ENCODE data around the gene TAOK1.

TAOK1 gene

DNA sequence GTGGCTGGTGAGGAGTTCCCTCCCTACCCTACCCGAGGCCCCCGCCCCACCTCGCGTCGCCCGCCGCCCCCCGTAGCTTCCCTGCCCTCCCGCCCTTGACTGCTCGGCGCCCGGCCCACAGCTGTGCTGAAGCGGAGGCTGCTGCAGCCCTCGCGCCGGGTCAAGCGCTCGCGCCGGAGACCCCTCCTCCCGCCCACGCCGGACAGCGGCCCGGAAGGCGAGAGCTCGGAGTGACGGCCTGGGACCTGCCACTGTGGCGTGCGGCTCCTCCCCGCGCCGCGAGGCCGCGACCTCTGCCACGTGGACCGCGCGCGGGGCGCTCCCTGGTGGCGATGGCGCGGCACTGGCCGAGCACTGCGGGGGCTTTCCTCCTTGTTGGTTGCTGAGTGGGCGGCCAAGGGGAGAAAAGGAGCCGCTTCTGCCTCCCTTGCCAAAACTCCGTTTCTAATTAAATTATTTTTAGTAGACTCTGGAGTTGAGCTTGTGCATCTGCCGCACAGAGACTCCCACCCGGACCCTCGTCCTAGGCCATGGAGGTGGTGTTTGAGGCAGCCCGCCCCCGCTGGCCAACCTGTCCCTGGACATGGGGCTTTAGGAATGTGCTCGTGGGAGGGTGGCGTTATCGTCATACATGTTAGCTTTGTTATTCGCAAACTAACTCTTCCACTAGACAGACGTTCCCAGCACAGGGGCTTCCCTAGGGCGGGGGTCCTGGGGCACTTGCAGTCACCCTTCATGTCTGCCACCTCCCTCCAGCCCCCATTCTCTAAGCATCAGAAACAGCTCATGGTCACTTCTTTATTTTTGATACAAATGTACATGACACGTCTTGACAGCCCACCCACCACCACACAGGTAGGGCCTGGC, 182.8 kb downstream of the TAOK1 start:
- DNase-seq = peak; percentile 83

DNA sequence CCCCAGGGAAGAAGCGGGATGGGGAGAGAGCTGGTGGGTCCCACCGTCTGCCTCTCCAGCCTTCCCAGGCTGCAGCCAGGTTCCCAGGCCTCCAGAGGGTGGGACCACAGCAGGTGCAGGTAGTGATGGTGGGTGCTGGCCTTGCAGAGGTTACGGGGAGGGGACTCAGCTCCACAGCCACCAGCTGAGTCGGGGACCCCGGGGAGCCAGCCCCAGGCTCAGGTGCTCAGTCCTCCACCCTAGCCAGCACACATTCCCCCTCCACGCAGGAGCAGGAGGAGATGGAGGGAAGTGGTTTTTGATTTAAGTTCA, 183.4 kb downstream of the TAOK1 start:
- peak; percentile 48 for DNase-seq

DNA sequence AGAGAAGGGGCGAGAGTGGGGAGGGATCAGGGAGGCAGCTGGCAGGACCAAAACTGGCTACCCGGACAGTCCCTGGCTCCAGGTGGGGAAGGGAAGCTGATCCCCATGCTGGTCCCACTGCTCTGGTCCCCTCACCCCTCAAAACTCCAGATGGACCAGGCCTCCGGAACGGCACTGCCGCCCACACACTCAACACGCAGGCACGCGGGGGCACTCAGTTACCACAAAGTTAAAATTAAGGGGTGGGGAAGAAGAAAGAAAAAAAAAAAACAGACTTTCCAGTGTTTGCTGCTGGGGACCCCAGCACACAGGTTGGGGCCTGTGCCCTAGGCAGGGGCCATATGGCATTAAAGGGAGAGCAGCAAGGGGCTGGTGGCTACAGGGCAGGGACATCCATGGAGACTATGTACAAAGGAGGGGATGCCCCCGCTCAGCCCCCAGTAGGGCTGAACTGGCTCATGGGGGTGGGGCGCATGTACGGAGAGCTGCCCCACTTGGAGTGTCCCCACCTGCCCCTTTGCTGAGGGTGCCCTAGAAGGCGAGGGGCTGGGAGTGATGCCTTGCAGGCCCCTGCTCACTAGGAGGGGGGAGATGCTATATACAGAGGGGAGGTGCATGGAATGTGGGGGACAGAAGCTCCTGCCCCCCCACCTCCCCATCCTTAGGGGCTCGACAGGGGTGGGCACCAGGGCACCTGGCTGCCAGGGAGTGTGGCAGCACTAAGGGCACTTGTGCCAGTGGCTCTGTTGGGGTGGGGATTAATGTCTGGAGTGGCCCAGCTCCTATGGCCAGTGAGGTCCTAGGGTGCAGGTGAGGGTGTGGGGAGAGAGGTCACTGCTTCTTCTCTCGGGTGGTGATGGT, 183.9 kb downstream of the TAOK1 start:
- DNase-seq = no peak

DNA sequence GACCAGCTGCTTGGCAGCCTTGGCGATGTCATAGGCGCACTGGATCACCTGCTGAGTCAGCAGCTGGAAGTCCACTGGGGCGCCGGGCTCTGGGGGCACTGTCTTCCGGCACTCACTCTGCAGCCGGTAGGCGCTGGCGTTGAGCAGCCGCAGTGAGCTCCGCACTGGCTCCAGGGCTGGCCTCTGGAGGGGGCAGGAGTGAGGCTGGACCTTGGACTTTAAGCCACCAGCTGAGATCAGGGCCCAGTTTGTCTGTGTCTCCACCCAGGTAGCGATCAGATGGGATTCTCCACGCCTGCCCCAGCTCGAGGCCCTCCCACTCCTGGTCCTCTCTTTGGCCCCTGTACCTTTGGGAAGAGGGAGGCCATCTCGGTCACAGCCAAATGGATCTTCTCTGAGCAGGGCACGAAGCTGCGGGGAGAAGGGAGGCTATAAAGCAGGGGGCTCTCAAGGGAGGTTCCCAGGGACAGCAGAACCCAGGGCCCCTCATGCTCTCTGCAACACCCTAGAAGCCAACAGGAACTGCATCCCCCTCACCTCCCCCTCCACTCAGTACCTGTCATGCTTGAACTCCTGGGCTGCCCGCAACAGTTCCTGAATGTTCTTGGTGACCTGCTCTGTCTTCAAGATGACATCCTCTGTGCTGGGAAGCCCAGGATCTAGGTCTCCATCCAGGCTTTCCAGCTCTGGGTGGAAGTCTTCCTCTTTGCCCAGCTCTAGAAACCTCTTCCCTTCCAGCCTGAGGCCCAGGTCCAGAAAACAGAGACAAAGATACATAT, 184.8 kb downstream of the TAOK1 start:
- no peak for DNase-seq

DNA sequence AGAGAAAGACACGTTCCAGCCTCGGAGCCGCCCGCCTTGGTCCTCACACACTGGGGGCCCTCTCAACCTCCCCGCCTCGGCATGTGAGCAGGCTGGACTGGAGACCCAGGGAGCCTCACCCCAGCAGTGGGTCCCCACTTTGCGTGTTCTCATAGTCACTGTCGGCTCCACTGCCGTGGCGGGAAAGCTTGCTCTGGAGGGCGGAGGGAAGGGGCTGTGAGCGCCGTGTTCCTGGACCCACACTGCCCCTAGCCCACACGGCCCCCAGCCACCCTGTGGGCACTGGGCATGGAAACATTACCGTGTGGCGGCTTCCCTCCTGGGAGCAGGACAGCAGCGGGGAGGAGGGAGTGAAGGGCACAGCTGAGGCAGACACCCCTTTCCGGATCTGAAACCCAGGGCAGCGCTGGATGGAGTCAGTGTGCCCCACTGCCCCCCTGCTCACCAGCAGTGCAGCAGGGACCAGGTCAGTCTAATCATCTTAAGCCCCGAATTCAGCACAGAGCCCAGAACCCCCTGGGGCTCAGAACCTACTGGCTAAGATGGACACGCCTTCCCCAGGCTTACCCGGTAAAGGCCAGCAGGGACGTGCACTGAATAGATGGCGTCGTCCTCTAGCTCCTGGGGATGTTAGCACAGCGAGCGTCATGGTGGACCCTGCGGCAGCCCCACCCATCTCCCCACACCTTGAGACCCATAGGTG, 185.5 kb downstream of the TAOK1 start:
- DNase-seq = no peak

DNA sequence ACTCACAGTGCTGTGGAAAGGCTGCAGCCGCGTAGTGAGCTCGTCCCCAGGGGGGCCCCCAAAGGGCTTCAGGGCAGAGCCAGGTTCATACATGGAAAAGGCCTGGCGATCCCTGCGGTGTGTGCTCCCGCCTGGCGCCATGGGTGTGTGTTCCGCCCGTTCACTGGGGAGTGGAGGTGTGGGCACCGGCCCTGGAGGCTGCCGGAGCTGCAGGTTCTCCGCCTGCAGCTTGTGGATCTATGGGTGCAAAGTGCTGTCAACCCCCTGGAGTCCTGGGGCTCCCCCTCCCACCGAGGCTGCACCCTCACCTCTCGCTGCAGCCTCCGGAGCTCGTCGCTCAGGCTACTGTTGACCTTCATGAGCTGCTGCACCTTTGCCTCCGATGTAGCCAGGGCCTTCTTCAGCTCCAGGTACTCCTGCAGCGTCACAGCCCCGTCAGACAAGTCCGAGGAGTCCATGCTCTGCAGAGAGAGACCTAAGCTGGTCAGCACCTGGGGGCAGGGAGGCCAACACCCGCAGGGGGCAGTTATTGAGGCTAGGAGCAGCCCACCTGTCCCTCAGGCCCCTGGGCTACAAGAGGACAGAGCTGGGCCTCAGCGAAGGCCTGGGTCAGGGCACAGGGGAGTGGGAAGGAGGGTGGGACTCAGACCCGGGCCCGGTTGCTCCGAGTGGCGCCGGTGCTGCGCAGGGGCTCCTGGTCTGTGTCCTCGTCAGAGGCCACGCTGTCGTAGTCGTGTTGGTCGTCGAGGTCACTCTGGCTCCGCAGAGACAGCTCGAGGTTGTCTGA, 186.2 kb downstream of the TAOK1 start:
- no peak for DNase-seq

DNA sequence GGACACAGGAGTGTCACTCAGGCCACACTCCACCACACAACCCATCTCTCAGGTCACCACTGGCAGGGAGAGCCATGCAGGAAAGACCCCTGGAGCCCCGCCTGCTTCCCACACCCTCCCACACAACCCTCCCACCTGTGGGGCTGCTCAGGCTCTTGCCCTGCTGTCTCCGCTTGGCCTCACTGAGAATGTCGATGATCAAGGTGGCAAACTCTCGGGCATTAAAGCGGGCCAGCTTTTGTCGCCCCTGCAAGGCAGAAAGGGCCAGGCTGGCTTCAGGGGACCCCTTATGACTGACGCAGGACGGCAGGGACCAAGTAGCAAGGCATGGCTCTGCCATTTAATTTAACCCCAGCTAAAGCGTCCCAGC, 186.8 kb downstream of the TAOK1 start:
- no peak for DNase-seq

DNA sequence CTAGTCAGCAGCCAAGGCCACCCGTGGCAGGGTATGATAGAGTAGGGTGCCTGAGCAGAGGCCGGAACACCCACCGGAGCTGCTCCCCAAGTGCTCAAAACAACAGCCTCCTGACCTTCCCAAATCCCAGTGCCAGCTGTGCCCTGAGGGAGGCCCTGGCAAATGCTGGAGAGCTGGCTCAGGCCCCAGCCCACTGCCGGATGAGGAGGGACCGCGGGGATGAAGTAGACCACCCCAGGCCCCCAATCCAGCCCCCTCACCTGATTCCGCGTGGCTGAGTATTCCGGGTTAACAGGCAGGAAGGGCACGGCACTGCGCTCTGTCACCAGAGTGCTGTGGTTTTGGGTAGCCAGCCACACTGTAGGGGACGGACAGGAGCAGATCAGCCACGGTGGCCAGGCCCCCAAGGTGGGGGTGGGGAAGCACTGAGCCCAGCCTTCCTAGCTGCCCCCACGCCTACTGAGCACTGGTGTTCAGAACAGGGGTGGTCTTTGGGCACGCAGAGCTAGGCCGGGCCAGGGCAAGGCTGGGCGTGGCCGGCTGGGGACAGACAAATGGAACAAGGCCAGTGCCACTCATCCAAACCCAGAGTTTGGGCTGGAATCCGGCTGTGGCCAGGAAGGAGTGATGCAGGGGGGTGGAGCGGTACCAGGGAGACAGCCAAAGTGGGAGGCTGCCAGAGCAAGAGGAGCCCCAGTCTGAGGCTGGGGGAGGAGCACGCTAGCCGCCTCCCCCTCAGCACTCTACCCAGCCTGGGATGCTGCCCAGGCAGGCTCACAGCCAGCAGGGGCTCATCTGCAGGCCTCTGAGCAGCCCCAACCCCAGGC, 187.4 kb downstream of the TAOK1 start:
- DNase-seq = peak; percentile 79

DNA sequence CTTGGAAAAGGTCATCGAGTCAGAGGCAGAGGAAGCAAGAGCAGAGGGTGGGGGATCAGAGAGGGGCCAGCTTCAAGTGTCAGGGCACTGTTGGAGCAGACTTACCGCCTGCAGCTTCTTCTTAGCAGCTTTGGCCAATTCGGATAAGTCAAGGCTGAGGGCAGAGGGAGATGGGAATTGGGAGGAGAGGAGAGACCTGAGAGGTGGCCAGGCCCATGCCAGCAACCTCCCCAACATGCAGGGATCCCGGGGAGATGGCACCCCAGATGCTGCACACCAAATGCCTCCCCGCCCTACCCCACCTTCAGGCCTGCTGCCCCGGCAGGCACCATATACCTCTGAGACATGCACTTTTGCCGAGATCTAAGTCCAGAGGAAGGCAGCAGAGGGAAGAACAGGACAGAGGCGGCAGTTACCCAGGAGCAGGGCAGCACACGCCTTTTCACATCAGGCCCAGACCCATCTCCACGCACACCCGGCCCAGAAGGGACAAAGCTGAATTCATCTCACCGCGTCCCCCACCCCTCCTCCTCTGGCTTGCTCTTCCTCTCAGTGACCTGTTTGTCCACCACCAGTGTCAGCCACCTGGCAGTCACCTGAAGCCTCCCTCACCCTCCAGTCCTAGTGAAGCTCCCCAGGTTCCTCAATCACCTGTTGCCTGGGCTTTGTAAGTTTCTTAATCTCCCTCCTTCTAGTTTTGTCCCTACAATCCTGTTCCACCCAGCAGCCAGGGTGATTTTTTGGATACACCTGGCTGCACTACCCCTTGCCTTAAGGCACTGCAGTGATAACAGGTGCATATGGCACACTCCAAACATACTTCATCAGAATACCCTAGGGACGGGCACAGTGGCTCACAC, 188.7 kb downstream of the TAOK1 start:
- no peak for DNase-seq

DNA sequence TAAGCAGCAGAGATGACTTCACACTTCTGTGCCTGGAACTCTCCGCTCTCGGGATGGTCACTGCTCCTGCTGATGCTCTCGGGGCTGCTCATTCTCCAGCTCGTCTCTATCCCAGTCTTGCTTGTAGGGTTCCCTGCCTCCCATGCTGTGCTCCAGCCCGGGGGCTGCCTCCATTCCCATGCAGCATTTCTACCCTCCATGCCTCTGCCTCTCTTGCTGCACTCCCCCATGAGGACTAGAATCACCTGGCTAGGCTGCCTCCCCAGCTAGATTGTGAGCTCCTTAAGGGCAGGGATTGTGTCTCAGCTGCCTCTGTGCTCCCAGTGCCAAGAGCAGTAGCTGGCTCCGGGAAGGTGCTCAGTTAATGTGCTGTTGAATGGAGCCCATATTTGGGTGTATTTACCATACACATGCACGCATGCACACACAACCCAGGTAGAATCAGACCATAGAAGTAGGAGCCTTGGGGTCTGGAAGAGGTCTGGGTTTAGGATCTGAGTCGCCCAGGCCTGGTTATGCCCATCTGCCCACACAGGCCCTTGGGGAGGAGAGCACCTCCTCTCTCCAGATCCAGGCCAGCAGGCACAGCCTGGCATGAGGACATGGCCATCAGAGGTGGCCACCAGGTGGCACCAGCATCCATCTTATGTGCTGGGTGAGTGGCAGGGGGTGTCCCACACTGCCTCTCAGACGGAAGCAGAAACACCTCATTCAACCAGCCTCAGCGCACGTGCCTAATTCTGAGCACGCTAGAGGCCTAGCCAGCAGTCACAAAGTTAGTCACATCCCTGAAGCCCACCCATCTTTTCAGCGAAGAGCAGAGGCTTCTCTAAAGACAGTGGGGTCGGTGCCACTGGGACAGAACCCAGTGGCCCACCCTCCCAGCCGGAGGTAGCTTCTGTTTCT, 190.0 kb downstream of the TAOK1 start:
- peak; percentile 87 for DNase-seq

DNA sequence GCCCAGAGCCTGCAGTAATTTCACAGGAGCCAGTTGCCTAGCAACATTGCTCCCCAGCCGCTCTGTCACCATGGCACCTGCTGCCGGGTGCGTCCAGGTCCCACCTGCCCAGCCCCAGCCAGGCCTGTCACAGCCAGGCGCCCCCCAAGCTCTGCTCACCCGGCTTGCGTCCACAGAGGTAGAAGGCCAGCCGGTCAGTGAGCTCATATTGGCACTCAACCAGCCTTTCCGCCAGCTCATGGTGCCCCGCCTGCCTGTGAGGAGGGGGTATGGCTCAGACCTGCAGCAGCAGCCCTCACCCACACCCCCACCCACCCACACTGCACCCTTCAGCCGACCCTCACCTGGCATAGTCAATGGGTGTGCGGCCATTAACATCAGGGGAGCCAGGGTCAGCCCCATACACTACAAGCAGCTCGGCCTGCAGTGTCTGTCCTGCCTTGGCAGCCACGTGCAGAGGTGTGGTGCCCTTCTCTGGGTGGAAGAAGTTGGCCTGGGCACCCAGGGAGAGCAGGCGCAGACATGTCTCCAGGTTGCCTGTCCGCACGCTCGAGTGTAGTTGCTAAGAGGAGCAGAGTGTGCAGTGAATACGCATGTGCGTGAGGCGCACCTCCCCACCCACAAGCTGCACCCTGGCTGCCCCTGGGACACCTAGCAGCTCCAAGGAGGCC, 191.6 kb downstream of the TAOK1 start:
- DNase-seq = no peak

DNA sequence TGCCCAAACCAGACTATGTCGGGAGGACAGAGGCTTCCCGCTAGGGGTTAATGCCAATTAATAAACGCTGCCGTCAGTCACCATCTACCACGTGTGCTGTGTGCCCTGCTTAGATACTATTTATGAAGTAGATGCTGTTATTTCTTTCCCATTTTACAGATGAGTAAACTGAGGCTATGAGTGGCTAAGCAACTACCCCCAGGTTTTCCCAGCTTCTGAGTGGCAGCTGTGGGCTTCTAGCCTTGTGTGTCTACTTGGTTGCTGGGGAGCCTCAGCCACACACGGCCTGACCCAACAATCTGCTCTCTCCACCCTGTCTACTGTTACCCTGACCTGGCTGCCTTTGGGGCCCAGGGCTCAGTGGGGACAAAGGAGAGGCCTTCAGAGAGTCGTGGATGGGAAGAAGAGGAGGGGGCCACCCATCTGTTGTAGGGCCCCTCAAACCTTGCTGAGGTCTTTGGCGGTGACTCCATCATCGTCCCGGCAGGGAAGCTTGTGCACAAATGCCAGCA, 192.1 kb downstream of the TAOK1 start:
- DNase-seq = no peak

DNA sequence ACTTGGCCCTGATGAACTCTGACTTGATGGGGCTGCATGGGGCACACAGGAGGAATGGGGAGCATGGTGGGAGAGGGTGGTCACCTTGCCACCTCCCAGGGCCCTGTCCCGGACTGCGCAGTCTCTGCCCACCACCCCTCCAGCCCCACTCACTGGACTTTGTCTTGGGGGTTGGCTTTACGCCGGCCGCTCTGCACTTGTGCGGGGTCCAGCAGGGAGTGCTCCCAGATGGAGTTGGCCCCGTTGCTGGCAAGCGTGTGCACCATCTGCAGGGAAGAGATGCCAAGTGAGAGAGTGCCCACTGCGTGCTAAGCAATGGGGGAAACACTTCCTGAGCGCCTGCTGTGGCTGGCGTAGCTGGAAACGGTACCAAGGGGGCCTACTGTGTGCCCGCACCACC, 192.6 kb downstream of the TAOK1 start:
- DNase-seq = no peak

DNA sequence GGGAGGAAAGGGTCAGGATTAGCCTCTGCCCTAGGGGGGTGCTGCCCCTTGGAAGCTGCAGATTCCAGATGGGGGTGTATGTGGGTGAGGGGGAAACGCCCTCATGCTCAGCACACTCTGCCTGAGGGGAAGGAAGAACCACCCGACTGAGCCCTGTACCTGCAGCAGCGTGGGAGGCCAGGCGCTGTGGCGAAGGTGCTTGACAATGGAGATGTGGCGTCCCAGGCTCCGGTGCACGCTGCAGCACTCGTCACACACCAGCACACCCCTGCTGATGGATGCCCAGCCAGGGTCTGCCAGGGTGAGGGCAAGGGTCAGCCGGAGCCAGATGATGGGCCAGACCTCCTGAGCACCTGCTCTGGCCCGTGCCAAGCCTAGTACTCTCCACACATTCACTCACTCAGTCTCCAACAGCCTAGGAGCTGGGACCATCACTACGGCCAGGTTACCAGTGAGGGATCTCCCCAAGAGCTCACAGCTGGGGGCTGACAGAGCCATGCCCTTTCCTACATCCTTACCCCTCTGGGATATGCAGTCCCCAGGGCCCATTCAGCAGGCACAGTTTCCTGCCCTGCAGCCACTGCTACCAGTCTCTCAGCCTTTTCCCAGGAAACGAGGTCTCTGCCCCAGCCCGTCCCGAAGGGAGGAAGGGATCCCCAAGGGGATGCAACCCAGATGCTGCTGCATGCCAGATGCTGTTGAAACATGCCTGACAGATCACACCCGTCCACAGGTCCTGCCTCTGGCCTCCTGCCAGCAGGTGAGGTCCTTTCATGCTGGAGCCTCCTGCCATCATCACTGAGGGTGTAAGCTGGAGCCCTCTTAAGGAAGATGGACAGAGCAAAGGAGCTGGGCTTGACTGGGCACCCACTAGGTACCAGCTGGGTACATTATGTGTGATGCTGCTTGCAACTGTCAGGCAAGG, 193.4 kb downstream of the TAOK1 start:
- DNase-seq = no peak

DNA sequence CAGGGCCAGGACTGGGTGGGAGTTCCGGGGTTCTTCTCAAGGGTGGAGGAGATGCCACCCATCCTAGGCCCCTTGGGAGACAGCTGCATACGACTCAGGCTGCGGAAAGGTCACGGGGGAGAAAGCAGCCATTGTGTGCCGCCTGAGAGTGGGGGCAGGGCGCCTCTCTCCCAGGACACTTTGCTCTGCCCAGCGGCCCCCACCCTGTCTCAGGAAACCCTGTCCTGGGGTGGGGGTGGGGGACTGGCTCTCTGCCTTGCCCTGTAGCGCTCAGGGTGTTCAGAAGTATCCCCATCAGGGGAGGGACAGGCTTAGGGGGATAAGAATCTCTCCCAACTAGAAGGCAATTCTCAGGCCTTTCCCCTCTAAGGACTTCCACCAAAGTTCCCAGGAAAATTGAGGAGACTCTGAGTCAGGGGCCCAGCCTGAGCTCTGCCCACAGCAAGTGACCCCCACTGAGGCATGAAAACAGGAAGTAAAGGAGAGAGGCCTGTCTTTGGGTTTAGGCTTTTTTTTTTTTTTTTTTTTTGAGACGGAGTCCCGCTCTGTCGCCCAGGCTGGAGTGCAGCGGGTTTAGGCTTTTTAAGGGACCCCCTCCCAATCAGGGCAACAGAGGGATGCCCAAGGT, 194.4 kb downstream of the TAOK1 start:
- no peak for DNase-seq

DNA sequence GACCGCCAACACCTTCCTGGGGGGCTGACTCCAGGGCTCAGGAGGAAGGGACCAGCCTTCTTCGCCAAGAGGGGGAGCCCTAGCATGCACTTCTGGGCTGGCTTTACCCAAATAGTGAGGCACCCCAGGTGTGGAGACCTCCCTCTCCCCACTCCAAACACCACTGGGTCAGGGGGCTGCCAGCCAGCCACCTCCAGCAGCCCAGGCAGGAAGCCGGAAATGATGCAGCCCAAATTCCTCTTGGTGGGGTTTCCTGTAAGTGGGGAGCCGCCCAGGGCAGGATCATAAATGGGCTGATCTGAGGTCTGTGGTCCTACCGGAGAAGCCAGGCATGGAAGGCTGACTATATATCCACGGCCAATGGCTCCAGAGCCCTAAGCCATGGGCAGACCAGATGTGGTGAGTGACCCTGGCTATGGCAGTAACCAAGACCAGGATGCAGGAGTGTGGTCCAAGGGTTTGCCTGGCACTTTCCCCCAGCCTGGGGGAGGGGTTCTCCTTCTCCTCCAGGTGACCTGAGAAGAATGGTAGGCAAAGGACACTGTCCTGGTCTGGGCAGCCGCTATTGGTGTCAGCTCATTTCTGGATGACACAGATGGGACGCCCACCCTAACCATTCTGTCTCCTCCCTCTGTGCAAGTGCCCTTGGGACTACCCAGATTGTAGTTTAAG, 195.1 kb downstream of the TAOK1 start:
- no peak for DNase-seq

Data from right forelimb (tissue), 1 donor.